ENCODE measurements around the gene PTGER4.

PTGER4 gene

GRCh38 chr5:40660751-40661150, 19.0 kb upstream of the PTGER4 start:
- no peaks in the 10 kb centered on the region for H3K79me2 ChIP-seq (ENCODE audit: control insufficient read depth, insufficient read depth, low read length, poor library complexity)
- no peak overlapping the region for H3K9ac ChIP-seq (ENCODE audit: low read length)
- no peaks in the 10 kb centered on the region for H3K79me1 ChIP-seq (ENCODE audit: low read length)
- no peak overlapping the region for H2BK12ac ChIP-seq (ENCODE audit: low read length)
- H3K27ac ChIP-seq (ENCODE audit: low read depth, low read length), result no peak overlapping the region
- H2BK120ac ChIP-seq (ENCODE audit: insufficient read depth, low read length, poor library complexity), result no peak overlapping the region
- no peak overlapping the region for H4K8ac ChIP-seq (ENCODE audit: low read depth, low read length)
- H3K4ac ChIP-seq (ENCODE audit: low read depth, low read length), result no peak overlapping the region
- no CpG with 5 or more reads among the region's 2 CpGs for WGBS (ENCODE audit: extremely low coverage, insufficient coverage, insufficient read length)
- no peak overlapping the region for H4K91ac ChIP-seq (ENCODE audit: low read depth, low read length)
- H3K18ac ChIP-seq (ENCODE audit: low read length), result no peak overlapping the region
- no peak overlapping the region for H2AK5ac ChIP-seq (ENCODE audit: low read length)
- no peak overlapping the region for H4K12ac ChIP-seq (ENCODE audit: low read depth, low read length)
- H2BK5ac ChIP-seq (ENCODE audit: low read depth, low read length, poor library complexity), result no peak overlapping the region
- no peaks in the 10 kb centered on the region for H3K36me3 ChIP-seq (ENCODE audit: control insufficient read depth in 1 of 2, insufficient read depth in 2 of 2, low read length in 2 of 2)
- H3K14ac ChIP-seq (ENCODE audit: low read length), result no peak overlapping the region
- H3K23ac ChIP-seq (ENCODE audit: low read length), result no peak overlapping the region
- H2AFZ ChIP-seq (ENCODE audit: insufficient read depth, low read length, poor library complexity), result no peak overlapping the region
- DNase-seq, result no peak
- no peaks in the 10 kb centered on the region for H3K4me1 ChIP-seq (ENCODE audit: control insufficient read depth in 1 of 2, insufficient read depth in 2 of 2, low read length in 2 of 2)
- no peaks in the 10 kb centered on the region for H3K9me3 ChIP-seq (ENCODE audit: insufficient read depth, low read depth, low read length)
- no peaks in the 10 kb centered on the region for H3K27me3 ChIP-seq (ENCODE audit: insufficient read depth, low read length)
- H3K4me3 ChIP-seq (ENCODE audit: low read depth, low read length), result no peak overlapping the region
- no peak overlapping the region for H3K4me2 ChIP-seq (ENCODE audit: low read length)

GRCh38 chr5:40665635-40666298, 13.9 kb upstream of the PTGER4 start:
- Histone ChIP-seq H3K4me3 (ENCODE audit: low read depth, low read length) (no peak overlapping the region), H3K36me3 (ENCODE audit: control insufficient read depth in 1 of 2, insufficient read depth in 2 of 2, low read length in 2 of 2) (no peaks in the 10 kb centered on the region), H2AFZ (ENCODE audit: insufficient read depth, low read length, poor library complexity) (no peak overlapping the region), H2AK5ac (ENCODE audit: low read length) (no peak overlapping the region), H2BK120ac (ENCODE audit: insufficient read depth, low read length, poor library complexity) (no peak overlapping the region), H3K9me3 (ENCODE audit: insufficient read depth, low read depth, low read length) (no peaks in the 10 kb centered on the region), H3K14ac (ENCODE audit: low read length) (no peak overlapping the region), H3K18ac (ENCODE audit: low read length) (no peak overlapping the region), H3K79me2 (ENCODE audit: control insufficient read depth, insufficient read depth, low read length, poor library complexity) (no peaks in the 10 kb centered on the region), H3K4ac (ENCODE audit: low read depth, low read length) (no peak overlapping the region), H3K9ac (ENCODE audit: low read length) (no peak overlapping the region), H2BK12ac (ENCODE audit: low read length) (no peak overlapping the region), H4K91ac (ENCODE audit: low read depth, low read length) (no peak overlapping the region), H3K23ac (ENCODE audit: low read length) (no peak overlapping the region), H3K79me1 (ENCODE audit: low read length) (no peaks in the 10 kb centered on the region), H3K4me2 (ENCODE audit: low read length) (no peak overlapping the region), H2BK5ac (ENCODE audit: low read depth, low read length, poor library complexity) (no peak overlapping the region), H4K8ac (ENCODE audit: low read depth, low read length) (no peak overlapping the region), H3K27ac (ENCODE audit: low read depth, low read length) (no peak overlapping the region), H3K27me3 (ENCODE audit: insufficient read depth, low read length) (no peaks in the 10 kb centered on the region), H3K4me1 (ENCODE audit: control insufficient read depth in 1 of 2, insufficient read depth in 2 of 2, low read length in 2 of 2) (no peaks in the 10 kb centered on the region), H4K12ac (ENCODE audit: low read depth, low read length) (no peak overlapping the region)
- no CpG with 5 or more reads among the region's 3 CpGs for WGBS (ENCODE audit: extremely low coverage, insufficient coverage, insufficient read length)
- no peak for DNase-seq

- whole genome bisulfite sequencing (ENCODE audit: extremely low coverage, insufficient coverage, insufficient read length), result no CpG with 5 or more reads among the region's 1 CpG
- H3K4me1 ChIP-seq (ENCODE audit: control insufficient read depth in 1 of 2, insufficient read depth in 2 of 2, low read length in 2 of 2), result no peaks in the 10 kb centered on the region
- H3K36me3 ChIP-seq (ENCODE audit: control insufficient read depth in 1 of 2, insufficient read depth in 2 of 2, low read length in 2 of 2), result no peaks in the 10 kb centered on the region
Measured at GRCh38 chr5:40666657-40667056, 13.1 kb upstream of the PTGER4 start.

GRCh38 chr5:40667161-40667663, 12.5 kb upstream of the PTGER4 start:
- Histone ChIP-seq H2BK120ac (ENCODE audit: insufficient read depth, low read length, poor library complexity) (no peak overlapping the region), H3K79me2 (ENCODE audit: control insufficient read depth, insufficient read depth, low read length, poor library complexity) (no peaks in the 10 kb centered on the region), H3K4ac (ENCODE audit: low read depth, low read length) (no peak overlapping the region), H3K79me1 (ENCODE audit: low read length) (no peaks in the 10 kb centered on the region), H4K8ac (ENCODE audit: low read depth, low read length) (no peak overlapping the region), H3K23ac (ENCODE audit: low read length) (no peak overlapping the region), H3K27me3 (ENCODE audit: insufficient read depth, low read length) (no peaks in the 10 kb centered on the region), H2AFZ (ENCODE audit: insufficient read depth, low read length, poor library complexity) (no peak overlapping the region), H2BK5ac (ENCODE audit: low read depth, low read length, poor library complexity) (no peak overlapping the region), H3K27ac (ENCODE audit: low read depth, low read length) (no peak overlapping the region), H3K9me3 (ENCODE audit: insufficient read depth, low read depth, low read length) (no peaks in the 10 kb centered on the region), H3K14ac (ENCODE audit: low read length) (no peak overlapping the region), H2BK12ac (ENCODE audit: low read length) (no peak overlapping the region), H3K18ac (ENCODE audit: low read length) (no peak overlapping the region), H3K36me3 (ENCODE audit: control insufficient read depth in 1 of 2, insufficient read depth in 2 of 2, low read length in 2 of 2) (no peaks in the 10 kb centered on the region), H3K4me3 (ENCODE audit: low read depth, low read length) (no peak overlapping the region), H3K4me1 (ENCODE audit: control insufficient read depth in 1 of 2, insufficient read depth in 2 of 2, low read length in 2 of 2) (no peaks in the 10 kb centered on the region), H4K91ac (ENCODE audit: low read depth, low read length) (no peak overlapping the region), H4K12ac (ENCODE audit: low read depth, low read length) (no peak overlapping the region), H2AK5ac (ENCODE audit: low read length) (no peak overlapping the region), H3K4me2 (ENCODE audit: low read length) (no peak overlapping the region), H3K9ac (ENCODE audit: low read length) (no peak overlapping the region)
- no peak for DNase-seq

More at GRCh38 chr5:40666657-40667056, 13.1 kb upstream of the PTGER4 start:
- Histone ChIP-seq H3K4me2 (ENCODE audit: low read length) (no peak overlapping the region), H3K14ac (ENCODE audit: low read length) (no peak overlapping the region), H3K79me1 (ENCODE audit: low read length) (no peaks in the 10 kb centered on the region), H3K18ac (ENCODE audit: low read length) (no peak overlapping the region), H3K9me3 (ENCODE audit: insufficient read depth, low read depth, low read length) (no peaks in the 10 kb centered on the region), H3K27ac (ENCODE audit: low read depth, low read length) (no peak overlapping the region), H4K8ac (ENCODE audit: low read depth, low read length) (no peak overlapping the region), H4K12ac (ENCODE audit: low read depth, low read length) (no peak overlapping the region), H3K79me2 (ENCODE audit: control insufficient read depth, insufficient read depth, low read length, poor library complexity) (no peaks in the 10 kb centered on the region), H3K4ac (ENCODE audit: low read depth, low read length) (no peak overlapping the region), H2AFZ (ENCODE audit: insufficient read depth, low read length, poor library complexity) (no peak overlapping the region), H2AK5ac (ENCODE audit: low read length) (no peak overlapping the region), H2BK5ac (ENCODE audit: low read depth, low read length, poor library complexity) (no peak overlapping the region), H2BK120ac (ENCODE audit: insufficient read depth, low read length, poor library complexity) (no peak overlapping the region), H4K91ac (ENCODE audit: low read depth, low read length) (no peak overlapping the region), H3K9ac (ENCODE audit: low read length) (no peak overlapping the region), H2BK12ac (ENCODE audit: low read length) (no peak overlapping the region), H3K27me3 (ENCODE audit: insufficient read depth, low read length) (no peaks in the 10 kb centered on the region), H3K23ac (ENCODE audit: low read length) (no peak overlapping the region), H3K4me3 (ENCODE audit: low read depth, low read length) (no peak overlapping the region)
- DNase-seq, result peak in 1 of 2 donors; percentile 76

Data from trophoblast cell (in vitro differentiated cells and primary cell).